HepG2 (cell line): ENCODE results near the gene CCNQ. TPM values are rescaled to one million over a fixed set of nuclear protein-coding genes. Genes with fewer than 3 reads are reported as not detected.

Experiments
- ATAC-seq: fragments of 200-7000 bp; cut with Tn5 transposase; 3 replicates; pipeline ENCODE4 v1.9.1; 2020; ENCODE audit warnings: mild to moderate bottlenecking, moderate library complexity
- BruUV-seq: library from RNA; stranded (reverse); fragments of 400-500 nt; replicated peaks from 2 replicates; lab custom pipeline; 2021; lab: Mats Ljungman, UMichigan
- CTCF ChIA-PET: fragments of 300-600 bp; formaldehyde crosslinking; extraction: SDS; loops from one replicate; lab custom pipeline; 2021; ENCODE audit warnings: low total read pairs, inconsistent platforms, low intra/inter-chr PET ratio; lab: Yijun Ruan, JAX
- POLR2A ChIA-PET: fragments of 350-600 bp; sonication (Branson Sonifier 250); formaldehyde crosslinking; loops from one replicate; lab custom pipeline; 2020; ENCODE audit warnings: antibody characterized with exemption, inconsistent platforms; lab: Yijun Ruan, JAX
- DNase-seq: peaks from one replicate; pipeline ENCODE4 v3.0.0-alpha.2; 2015; ENCODE audit warnings: low spot score
- FAIRE-seq: peaks from 3 replicates; lab custom pipeline; 2011; peaks lifted over from hg19 to GRCh38; lab: Jason Lieb, UNC
- H2AFZ ChIP-seq: one replicate; pipeline ENCODE4 v1.6.1; 2011; ENCODE audit warnings: low read length, inconsistent platforms
- H3K27ac ChIP-seq: fragments of 300-600 bp; 3 replicates; pipeline ENCODE4 v1.8.0; 2011; ENCODE audit warnings: mixed run types, mild to moderate bottlenecking, mixed read lengths, low read length, inconsistent platforms; ENCODE audit not compliant: insufficient read depth; ENCODE audit errors: extremely low read length
- H3K27me3 ChIP-seq, 2 experiments: fragments of 200-600 bp in 1 of 2; 2 replicates in 1 of 2; 3 replicates in 1 of 2; pipeline versions ENCODE4 v1.6.0 to v1.8.0; 2011; ENCODE audit warnings: low read length in 2 of 2, mild to moderate bottlenecking in 2 of 2, moderate library complexity in 2 of 2, inconsistent platforms in 1 of 2; ENCODE audit not compliant: insufficient read depth in 2 of 2, control insufficient read depth in 1 of 2
- H3K36me3 ChIP-seq, 2 experiments: fragments of 200-600 bp in 1 of 2; replicated peaks in 1 of 2; 2 replicates in 1 of 2; 3 replicates in 1 of 2; pipeline versions ENCODE4 v1.5.1 to v1.8.0; 2011; ENCODE audit warnings: low read length in 2 of 2, inconsistent platforms in 1 of 2; ENCODE audit not compliant: insufficient read depth in 2 of 2, control insufficient read depth in 1 of 2
- H3K4me1 ChIP-seq: 2 replicates; pipeline ENCODE4 v1.5.1; 2012; ENCODE audit warnings: low read length, inconsistent platforms; ENCODE audit not compliant: insufficient read depth
- H3K4me2 ChIP-seq: 2 replicates; pipeline ENCODE4 v1.6.0; 2011; ENCODE audit warnings: low read depth, low read length, inconsistent platforms
- H3K4me3 ChIP-seq, 3 experiments: fragments of 200-600 bp in 1 of 3; sonication (generic), shearing (Covaris generic) in 1 of 3; replicated peaks in 1 of 3; 2 replicates each; pipeline ENCODE4 v1.5.1; 2011 to 2016; ENCODE audit warnings: low read length in 3 of 3, inconsistent platforms in 2 of 3, low read depth in 2 of 3, mild to moderate bottlenecking in 2 of 3, control low read depth in 1 of 3, mixed read lengths in 1 of 3; ENCODE audit not compliant: insufficient read depth in 1 of 3
- H3K79me2 ChIP-seq: one replicate; pipeline ENCODE4 v1.6.1; 2011; ENCODE audit warnings: low read length, inconsistent platforms; ENCODE audit not compliant: insufficient read depth
- H3K9ac ChIP-seq: 2 replicates; pipeline ENCODE4 v1.6.0; 2011; ENCODE audit warnings: mild to moderate bottlenecking, low read depth, low read length, inconsistent platforms; ENCODE audit not compliant: insufficient read depth
- H3K9me3 ChIP-seq: 2 replicates; pipeline ENCODE4 v1.5.1; 2012; ENCODE audit warnings: mild to moderate bottlenecking, low read length
- H4K20me1 ChIP-seq: 2 replicates; pipeline ENCODE4 v1.6.0; 2011; ENCODE audit warnings: inconsistent platforms, mild to moderate bottlenecking, low read length, moderate library complexity; ENCODE audit not compliant: insufficient read depth
- HOXD1 ChIP-seq: sonication (generic); formaldehyde crosslinking; IDR thresholded peaks from 2 replicates; pipeline ENCODE4 v1.5.0; 2020; ENCODE audit warnings: missing genetic modification reagents
- SMAD9 ChIP-seq: sonication (generic); formaldehyde crosslinking; IDR thresholded peaks from 2 replicates; pipeline ENCODE4 v1.5.1; 2020; ENCODE audit warnings: mild to moderate bottlenecking, missing genetic modification reagents
- SRSF9 ChIP-seq: fragments of 200-400 bp; formaldehyde crosslinking; IDR thresholded peaks from 2 replicates; pipeline ENCODE4 v1.6.1; 2018; ENCODE audit warnings: borderline replicate concordance, mild to moderate bottlenecking, low read depth, low read length; ENCODE audit not compliant: insufficient read depth, poor library complexity, severe bottlenecking
- WGBS: methylation state at CpG from one replicate; pipeline ENCODE4 v1.1.6; 2017; ENCODE audit warnings: low lambda C conversion rate; 5-methylcytosine and 5-hydroxymethylcytosine counted together
- in situ Hi-C: cut with HindIII; loops from 2 replicates; pipeline ENCODE4 v1.10.0; 2017; ENCODE audit warnings: low pct_unique_long_range_greater_than_20kb; ENCODE audit not compliant: extremely low pct_ligation_motif_present
- intact Hi-C: fragments of 100-400 bp; cut with micrococcal nuclease; formaldehyde crosslinking; loops from one replicate; pipeline ENCODE4 v1.10.0; 2022; ENCODE audit not compliant: unreplicated experiment
- polyA plus RNA-seq, 8 experiments: library from polyadenylated mRNA; depleted of rRNA in 3 of 8; stranded (reverse) in 7 of 8; unstranded in 1 of 8; fragments of >200 nt; fragmentation: Illumina TruSeq in 4 of 8; extraction: Trizol in 4 of 8; gene quantifications; 2 replicates each; pipeline versions ENCODE4 v1.2.1 to v1.2.3, GENCODE V29; 2011 to 2016; ENCODE audit warnings: low read depth in 4 of 8, missing spikeins in 1 of 8, mixed read lengths in 1 of 8; ENCODE audit not compliant: insufficient read depth in 1 of 8
- total RNA-seq, 5 experiments: library from RNA; depleted of rRNA; stranded (reverse); fragments of >200 nt; fragmentation: Illumina TruSeq; extraction: Trizol; gene quantifications; 2 replicates each; pipeline ENCODE4 v1.2.3, GENCODE V29; 2016; ENCODE audit warnings: low read depth in 1 of 5
- TF ChIP-seq, protein P1 (sequence below): sonication (generic); formaldehyde crosslinking; IDR thresholded peaks from one replicate; pipeline ENCODE4 v1.5.1; 2020; ENCODE audit warnings: mild to moderate bottlenecking, missing genetic modification reagents; ENCODE audit errors: not compliant biosample characterization
- TF ChIP-seq, protein P2 (sequence below): sonication (generic); formaldehyde crosslinking; IDR thresholded peaks from 2 replicates; pipeline ENCODE4 v1.5.0; 2020; ENCODE audit warnings: missing genetic modification reagents
- TF ChIP-seq, protein P3 (sequence below): sonication (generic); formaldehyde crosslinking; IDR thresholded peaks from 2 replicates; pipeline ENCODE4 v1.9.0; 2021; ENCODE audit warnings: missing genetic modification reagents, mild to moderate bottlenecking, borderline replicate concordance

The CCNQ gene
- total and polyA plus RNA-seq, 2 of the 13 experiments (the other 11 are each of a cell fraction or from before 2014, with no cell fraction given): 15.0 to 25.5 TPM

DNA sequence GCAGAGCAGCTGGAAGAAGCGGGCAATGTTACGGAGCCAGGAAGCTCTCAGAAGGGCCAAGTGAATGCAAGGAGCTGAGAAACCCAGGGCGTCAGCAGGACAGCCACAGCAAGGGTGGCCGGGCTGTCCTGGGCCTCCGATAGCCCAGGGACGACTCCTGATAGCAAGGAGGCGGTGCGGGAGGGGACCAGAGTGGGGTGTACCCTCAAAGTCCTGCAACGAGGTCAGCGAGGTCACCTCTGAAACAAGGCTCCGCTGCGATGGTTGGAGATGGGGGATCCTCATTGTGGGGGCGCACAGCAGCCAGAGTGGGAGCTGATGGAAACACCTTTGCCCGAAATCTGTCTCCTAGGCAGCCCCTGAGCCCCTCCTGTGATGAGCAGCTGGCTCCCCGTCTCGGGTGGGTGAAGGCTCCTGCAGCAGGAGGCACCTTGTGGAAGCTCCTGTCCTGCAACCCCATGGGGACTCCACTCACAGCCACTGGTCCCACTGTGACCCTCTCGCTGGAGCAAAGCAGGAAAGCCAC, 4.3 kb upstream of the CCNQ start:
- Histone ChIP-seq H3K4me3 (no peak overlapping the region), H3K79me2 (peaks cover 2% of the 10 kb centered on the region), H3K4me2 (no peak overlapping the region), H3K9ac (no peak overlapping the region), H2AFZ (no peak overlapping the region), H3K27ac (no peak overlapping the region), H3K27me3 (no peaks in the 10 kb centered on the region; a peak in 1 of 5 replicates), H4K20me1 (no peaks in the 10 kb centered on the region), H3K4me1 (peaks cover 13% of the 10 kb centered on the region; the same call in 1 of the 2 replicates), H3K36me3 (no peaks in the 10 kb centered on the region), H3K9me3 (no peaks in the 10 kb centered on the region)
- DNase-seq (no peak), ATAC-seq (no peak), FAIRE-seq (no peak)
- intact Hi-C loops (no loop called here), in situ Hi-C loops (no loop called here)
- ChIA-PET POLR2A (no interaction called here), CTCF (no interaction called here)
- no TSS peak for BruUV-seq
- TF ChIP-seq, protein P1, sequence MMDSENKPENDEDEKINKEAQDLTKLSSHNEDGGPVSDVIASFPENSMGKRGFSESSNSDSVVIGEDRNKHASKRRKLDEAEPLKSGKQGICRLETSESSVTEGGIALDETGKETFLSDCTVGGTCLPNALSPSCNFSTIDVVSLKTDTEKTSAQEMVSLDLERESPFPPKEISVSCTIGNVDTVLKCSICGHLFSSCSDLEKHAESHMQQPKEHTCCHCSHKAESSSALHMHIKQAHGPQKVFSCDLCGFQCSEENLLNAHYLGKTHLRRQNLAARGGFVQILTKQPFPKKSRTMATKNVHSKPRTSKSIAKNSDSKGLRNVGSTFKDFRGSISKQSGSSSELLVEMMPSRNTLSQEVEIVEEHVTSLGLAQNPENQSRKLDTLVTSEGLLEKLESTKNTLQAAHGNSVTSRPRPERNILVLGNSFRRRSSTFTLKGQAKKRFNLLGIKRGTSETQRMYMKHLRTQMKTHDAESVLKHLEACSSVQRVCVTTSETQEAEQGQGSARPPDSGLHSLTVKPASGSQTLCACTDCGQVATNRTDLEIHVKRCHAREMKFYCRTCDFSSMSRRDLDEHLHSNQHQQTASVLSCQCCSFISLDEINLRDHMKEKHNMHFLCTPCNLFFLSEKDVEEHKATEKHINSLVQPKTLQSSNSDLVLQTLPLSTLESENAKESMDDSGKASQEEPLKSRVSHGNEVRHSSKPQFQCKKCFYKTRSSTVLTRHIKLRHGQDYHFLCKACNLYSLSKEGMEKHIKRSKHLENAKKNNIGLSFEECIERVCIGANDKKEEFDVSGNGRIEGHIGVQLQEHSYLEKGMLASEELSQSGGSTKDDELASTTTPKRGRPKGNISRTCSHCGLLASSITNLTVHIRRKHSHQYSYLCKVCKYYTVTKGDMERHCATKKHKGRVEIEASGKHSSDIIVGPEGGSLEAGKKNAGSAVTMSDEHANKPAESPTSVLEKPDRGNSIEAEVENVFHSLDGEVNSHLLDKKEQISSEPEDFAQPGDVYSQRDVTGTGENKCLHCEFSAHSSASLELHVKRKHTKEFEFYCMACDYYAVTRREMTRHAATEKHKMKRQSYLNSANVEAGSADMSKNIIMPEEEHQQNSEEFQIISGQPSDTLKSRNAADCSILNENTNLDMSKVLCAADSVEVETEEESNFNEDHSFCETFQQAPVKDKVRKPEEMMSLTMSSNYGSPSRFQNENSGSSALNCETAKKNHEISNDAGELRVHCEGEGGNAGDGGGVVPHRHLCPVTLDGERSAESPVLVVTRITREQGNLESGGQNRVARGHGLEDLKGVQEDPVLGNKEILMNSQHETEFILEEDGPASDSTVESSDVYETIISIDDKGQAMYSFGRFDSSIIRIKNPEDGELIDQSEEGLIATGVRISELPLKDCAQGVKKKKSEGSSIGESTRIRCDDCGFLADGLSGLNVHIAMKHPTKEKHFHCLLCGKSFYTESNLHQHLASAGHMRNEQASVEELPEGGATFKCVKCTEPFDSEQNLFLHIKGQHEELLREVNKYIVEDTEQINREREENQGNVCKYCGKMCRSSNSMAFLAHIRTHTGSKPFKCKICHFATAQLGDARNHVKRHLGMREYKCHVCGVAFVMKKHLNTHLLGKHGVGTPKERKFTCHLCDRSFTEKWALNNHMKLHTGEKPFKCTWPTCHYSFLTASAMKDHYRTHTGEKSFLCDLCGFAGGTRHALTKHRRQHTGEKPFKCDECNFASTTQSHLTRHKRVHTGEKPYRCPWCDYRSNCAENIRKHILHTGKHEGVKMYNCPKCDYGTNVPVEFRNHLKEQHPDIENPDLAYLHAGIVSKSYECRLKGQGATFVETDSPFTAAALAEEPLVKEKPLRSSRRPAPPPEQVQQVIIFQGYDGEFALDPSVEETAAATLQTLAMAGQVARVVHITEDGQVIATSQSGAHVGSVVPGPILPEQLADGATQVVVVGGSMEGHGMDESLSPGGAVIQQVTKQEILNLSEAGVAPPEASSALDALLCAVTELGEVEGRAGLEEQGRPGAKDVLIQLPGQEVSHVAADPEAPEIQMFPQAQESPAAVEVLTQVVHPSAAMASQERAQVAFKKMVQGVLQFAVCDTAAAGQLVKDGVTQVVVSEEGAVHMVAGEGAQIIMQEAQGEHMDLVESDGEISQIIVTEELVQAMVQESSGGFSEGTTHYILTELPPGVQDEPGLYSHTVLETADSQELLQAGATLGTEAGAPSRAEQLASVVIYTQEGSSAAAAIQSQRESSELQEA: no peak
- TF ChIP-seq, protein P2, sequence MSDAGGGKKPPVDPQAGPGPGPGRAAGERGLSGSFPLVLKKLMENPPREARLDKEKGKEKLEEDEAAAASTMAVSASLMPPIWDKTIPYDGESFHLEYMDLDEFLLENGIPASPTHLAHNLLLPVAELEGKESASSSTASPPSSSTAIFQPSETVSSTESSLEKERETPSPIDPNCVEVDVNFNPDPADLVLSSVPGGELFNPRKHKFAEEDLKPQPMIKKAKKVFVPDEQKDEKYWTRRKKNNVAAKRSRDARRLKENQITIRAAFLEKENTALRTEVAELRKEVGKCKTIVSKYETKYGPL (CRISPR knock-in tag): no peak
- no peak for TF ChIP-seq SRSF9
- TF ChIP-seq, protein P3, sequence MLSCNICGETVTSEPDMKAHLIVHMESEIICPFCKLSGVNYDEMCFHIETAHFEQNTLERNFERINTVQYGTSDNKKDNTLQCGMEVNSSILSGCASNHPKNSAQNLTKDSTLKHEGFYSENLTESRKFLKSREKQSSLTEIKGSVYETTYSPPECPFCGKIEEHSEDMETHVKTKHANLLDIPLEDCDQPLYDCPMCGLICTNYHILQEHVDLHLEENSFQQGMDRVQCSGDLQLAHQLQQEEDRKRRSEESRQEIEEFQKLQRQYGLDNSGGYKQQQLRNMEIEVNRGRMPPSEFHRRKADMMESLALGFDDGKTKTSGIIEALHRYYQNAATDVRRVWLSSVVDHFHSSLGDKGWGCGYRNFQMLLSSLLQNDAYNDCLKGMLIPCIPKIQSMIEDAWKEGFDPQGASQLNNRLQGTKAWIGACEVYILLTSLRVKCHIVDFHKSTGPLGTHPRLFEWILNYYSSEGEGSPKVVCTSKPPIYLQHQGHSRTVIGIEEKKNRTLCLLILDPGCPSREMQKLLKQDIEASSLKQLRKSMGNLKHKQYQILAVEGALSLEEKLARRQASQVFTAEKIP (CRISPR knock-in tag): no peak
- no peak for TF ChIP-seq SMAD9 (CRISPR knock-in tag)
- no peak for TF ChIP-seq HOXD1
- 46% methylated on average over 5 of the region's 17 CpGs for WGBS
